Right renal pelvis (tissue), 4 donors: ENCODE measurements around the gene ST6GALNAC4. TPM values are rescaled to one million over a fixed set of nuclear protein-coding genes. Genes with fewer than 3 reads are reported as not detected.

Experiments used
- DNase-seq, 4 donors: peaks; one replicate each; pipeline ENCODE4 v3.0.0-alpha.2; 2013; ENCODE audit warnings: low read depth in 4 of 4, low spot score in 3 of 4, missing footprints in 1 of 4
- polyA plus RNA-seq, 4 donors: library from polyadenylated mRNA; unstranded; fragments of 120-200 nt; gene quantifications; one replicate each; pipeline ENCODE4 v1.2.1, GENCODE V29; 2013; ENCODE audit not compliant: insufficient read length in 4 of 4

ST6GALNAC4 gene, protein sequence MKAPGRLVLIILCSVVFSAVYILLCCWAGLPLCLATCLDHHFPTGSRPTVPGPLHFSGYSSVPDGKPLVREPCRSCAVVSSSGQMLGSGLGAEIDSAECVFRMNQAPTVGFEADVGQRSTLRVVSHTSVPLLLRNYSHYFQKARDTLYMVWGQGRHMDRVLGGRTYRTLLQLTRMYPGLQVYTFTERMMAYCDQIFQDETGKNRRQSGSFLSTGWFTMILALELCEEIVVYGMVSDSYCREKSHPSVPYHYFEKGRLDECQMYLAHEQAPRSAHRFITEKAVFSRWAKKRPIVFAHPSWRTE
- polyA plus RNA-seq: 10 to 100 TPM; 11.3 to 15.6 (median 12.6) TPM

DNA sequence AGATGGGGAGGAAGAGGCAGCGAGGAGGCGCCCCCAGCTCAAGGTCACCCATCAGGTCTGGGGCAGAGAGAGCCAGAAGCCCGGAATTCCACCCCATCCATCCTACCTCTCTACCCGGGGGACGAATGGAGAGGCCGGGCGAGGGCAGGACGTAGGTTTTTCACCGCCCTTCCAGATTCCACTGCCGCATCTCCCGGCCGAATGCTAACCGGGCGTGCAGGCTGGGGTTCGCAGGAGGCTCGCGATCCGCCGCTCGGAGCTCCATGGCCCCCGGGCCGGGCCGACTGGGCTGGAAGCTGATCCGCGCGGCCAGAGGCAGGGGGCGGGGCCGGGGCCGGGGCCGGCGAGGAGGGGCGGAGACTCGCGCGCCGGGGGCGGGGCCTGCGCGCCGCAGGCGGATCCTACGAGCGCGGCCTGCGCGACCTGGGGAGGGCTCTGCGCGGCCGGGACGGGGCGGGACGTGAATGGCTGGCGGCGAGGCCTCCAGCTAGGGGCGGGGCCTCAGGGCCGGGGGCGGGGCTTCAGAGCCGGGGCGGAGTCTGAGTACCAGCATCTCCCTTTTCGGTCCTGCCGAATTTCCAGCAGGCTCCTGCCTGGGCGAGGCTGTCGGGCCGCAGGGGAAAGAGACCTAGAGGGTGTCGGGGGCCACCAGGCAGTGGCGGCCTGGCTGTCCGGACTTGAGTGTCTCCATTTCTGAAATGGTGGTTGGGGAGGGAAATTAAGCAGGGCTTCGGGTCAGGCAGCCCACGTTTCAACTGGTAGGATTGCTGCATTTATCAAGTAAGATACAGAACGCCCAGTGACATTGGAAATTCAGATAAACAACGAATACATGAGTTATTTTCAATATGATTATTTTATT, at the start of gene ST6GALNAC4:
TSS of gene ST6GALNAC4 (minus strand) at position 322 of the 862 bp plus-strand sequence. CDS start 622 bp downstream, outside the sequence.
- DNase-seq: peak in 1 of 4 donors; percentile 77

DNA sequence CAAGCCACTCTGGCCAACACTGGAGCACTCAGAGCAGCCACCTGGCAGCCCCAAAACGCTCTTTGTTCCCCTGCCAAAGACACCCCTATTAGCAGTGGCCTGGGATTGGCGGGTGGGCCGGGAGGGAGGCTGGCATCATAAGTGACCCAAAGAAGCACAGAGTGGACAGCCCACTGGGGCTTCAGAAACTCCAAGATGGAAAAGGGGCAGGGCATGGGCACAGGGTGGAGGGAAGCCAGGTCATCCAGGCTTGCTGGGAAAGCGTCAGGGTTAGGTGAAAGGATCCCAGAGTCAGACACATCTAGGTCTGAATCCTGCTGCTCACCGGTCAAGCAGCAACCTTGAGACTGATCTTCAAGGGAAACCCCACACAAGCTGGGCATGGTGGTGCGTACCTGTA, 49.1 kb upstream of the ST6GALNAC4 start:
- DNase-seq: no peak

DNA sequence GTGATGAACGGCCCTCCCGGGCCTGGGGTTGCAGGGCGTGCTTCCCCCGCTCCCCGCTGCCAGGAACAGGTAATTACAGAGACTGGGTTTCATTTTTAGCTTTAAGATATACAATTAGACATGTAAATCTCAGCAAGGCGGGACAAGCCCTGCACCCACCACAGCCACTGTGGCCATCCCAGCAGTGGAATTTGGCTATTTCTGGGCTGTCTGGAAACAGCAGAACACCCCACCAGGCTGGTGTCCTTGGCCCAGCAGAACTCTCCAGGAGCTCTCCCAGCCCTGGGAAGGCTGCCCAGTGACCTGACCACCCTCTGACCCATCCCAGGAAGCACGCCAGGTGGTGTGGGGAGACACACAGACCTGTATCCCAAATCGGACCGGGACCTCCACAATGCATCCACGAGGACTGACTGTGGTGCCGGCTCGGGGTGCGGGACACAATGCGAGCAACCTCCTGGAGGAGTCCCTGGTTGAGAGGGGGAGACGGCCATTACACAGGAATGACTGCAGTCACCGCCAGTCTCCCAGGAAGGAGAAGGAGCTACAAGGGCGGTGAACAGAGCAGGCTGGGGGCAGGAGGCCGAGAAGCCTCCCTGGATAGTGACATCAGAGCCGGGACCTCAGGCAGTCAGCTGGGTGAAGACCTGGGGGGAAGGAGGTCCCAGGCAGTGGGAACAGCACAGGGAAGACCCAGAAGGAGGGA, 46.7 kb upstream of the ST6GALNAC4 start:
- DNase-seq: no peak

DNA sequence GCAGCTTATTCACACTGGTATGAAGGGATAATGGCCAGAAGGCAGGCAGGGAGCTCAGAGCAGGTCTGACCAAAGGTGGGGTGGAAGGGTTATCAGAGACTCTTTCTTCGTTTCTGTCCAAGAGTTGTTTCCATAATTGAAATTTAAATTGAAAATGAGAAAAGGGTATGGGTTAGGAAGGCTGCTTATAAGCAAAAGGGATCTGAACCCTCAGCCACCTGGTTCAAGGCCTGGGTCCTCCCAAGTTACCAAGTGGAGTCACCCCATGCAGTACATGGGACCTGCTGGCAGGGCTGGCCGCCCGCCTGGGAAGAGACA, 46.2 kb upstream of the ST6GALNAC4 start:
- no peak for DNase-seq

DNA sequence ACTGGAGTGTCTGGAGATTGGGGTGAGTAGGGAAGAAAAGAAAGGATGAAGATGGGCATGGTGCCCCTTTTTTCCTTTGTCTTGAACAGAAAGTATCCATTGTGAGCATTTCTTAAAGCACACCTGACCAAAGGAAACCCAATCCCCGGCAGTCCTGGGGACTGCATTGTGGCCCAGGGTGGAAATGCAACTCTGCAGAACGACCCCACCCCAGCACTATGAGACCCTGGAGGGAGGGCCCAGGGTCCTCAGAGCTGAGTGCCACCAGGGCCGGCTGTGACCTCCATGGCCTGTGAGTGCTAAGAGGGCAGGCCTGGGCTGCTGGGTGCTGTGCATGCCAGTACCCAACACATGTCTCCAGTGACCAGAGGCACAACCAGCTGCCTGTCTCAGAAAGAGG, 45.4 kb upstream of the ST6GALNAC4 start:
- DNase-seq: no peak

DNA sequence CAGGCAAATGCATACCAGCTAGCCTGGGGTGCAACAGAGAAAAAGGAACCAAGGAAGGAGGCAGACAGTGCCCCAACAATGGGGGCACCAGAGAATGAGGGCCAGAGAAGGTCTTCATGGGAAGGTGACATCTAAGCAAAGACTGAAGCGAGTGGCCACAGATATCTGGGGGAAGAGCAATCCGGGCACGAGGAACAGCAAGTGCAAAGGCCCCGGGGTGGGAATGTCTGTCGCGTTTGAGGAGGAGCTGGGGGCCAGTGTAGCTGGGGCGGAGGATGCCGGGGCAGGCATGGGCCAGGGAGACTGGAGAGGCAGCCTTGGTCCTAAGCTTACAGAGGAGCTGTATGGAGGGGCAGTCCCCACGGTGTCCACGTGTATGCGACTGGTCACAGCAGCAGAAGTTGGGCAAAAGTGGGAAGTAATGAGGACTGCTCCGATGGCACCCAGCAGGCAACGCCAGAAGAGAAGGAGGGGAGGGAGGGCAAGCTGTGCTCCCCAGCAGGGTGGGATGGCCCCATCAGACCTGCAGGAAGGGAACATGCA, 44.8 kb upstream of the ST6GALNAC4 start:
- DNase-seq: no peak

DNA sequence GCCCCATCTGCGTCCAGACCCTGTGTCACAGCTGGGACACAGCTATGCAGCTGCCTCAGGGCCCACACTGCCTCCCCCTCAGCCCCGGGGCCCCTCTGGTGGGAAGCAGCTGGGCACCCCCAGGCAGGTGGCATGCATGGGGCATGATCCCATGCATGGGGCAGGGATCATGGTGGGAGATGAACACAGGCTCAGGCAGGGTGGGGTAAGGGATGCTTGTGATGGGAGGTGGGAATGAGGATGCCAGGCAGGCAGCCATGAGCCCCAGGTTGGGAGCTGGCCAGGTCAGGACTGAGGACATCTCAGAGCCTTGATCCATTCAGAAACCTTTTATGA, 44.3 kb upstream of the ST6GALNAC4 start:
- no peak for DNase-seq

DNA sequence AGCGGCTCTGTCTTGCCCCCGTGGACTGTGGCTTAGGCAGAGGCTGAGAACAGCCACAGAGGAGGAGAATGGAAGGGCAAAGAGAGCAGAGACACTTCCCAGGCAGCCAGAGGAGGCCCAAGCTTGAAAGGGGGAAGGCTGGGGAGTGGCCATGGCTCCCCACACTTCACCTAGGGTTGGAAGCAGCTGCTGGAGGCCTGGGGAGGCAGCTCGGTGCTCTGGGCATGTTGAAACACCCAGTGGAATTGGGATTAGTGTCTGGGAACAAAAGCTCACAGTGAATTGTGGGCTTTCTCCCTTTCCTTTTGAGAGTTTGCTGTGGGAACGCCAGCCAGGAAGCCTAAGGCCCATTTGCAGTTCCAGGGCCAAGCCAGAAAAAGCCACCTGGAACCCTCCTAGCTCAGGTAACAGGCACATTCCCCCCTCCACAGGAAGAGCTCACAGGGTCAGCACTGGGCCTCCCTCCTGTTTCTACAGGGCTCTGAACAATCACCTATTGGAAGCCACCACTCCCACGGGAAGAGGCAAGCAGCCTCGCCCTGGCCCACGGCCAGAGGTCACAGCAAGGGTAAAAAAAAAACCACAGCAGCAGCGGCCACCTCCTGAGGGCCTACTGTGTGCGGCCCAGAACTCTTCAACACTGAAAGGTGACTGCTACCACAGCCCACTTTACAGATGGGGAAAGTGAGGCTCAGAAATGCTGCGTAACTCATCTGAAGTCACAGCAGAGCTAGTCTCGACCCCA, 43.7 kb upstream of the ST6GALNAC4 start:
- DNase-seq: no peak

DNA sequence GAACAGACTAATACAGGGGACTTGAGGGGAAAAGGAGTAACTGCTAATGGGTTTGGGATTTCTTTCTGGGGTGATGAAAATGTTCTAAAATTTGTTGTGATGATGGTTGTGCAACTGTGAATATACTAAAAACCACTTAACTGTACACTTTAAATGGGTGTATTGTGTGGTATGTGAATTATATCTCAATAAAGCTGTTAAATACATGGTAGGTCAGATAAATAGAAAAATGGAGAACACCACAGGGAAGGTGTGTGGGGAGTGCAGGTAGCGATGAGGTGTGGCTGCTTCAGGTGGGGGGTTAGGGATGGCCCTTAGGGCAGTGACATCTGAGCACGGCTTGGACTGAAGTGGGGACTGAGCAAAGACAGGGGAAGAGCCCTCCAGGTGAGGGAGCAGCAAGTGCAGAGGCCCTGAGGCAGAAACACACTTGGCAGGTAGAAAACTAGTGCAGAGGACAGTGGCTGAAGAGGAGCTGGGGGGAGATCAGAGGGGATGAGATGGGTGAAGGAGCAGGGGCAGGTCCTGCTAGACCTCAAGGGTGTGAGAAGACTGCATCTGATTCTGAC, 43.1 kb upstream of the ST6GALNAC4 start:
- DNase-seq: no peak

DNA sequence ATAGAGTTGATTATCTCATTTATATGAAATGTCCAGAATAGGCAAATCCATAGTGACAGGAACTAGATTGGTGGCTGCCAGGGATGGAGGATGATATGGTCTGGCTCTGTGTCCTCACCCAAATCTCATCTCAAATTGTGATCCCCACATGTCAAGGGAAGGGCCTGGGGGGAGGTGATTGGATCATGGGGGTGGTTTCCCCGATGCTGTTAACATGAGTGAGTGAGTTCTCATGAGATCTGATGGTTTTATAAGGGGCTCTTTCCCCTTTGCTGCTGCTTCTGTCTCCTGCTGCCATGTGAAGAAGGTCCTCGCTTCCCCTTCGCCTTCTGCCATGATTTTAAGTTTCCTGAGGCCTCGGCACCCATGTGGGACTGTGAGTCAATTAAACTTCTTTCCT, 42.6 kb upstream of the ST6GALNAC4 start:
- DNase-seq: no peak

DNA sequence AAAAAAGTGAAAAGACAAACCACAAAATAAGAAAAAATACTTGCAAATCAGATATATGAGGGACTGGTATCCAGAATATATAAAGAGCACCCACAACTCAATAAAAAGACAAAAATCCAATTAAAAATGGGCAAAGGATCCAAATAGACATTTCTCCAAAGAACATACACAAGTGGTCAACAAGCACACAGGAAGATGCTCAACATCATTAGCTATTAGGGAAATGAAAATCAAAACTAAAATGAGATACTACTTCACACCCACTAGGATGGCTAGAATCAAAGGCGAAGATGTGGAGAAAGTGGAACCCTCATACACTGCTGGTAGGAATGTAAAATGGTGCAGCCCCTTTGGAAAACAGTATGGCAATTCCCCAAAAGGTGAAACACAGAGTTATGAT, 41.9 kb upstream of the ST6GALNAC4 start:
- DNase-seq: no peak

DNA sequence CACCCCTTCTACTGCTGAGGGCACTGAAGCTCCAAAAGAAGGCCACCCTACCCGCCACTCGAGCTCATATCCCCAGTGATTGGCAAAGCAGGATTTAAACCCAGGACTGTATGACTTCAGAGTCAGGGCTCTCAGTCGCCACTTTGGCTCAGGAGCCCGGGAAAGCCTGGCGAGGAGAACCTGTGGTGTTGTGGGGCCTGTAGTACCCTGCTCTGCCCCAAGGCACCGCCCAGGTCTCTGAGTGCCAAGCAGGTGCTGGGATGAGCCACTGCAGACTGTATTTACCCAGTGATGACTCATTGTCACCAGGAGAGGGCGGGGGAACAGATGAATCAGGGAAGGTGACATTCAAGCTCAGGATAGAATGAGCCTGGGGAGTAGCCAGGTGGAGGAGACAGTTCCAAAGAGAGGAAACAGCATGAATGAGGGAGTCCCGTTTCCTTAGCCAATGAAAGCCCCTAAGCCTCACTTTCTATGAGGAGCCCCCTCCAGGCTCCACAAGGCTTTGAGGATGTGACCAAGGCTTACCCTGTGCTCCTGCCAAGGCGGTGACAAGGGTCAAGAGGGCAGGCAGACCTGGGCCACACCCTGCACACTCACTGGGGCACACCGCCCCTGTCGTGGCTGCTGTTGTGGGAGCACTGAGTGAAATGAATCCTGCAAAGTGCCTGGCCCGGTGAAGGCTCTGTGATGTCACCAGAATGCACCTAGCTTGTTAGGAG, 38.6 kb upstream of the ST6GALNAC4 start:
- no peak for DNase-seq

DNA sequence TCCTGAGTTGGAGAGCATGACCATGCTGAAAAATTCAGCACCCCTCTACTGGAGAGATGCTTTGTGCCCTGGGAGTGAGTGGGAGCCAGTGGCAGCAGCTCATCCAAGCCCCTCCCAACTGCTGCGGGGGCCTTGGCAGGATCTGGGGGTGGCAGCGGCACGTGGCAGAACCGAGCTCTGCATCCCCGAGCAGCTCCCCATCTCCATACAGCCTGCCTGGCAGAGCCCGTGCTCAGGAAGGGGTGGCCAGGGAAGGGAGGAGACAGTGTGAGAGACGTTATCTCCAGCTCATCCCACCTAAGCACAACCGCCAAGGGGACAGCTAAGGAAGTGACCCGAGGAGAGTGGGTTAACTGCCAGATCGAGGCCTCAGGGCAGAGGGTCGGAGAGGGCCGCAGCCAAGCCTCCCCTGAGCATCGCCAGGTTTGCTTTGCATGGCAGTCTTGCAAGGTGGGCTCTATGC, 38.0 kb upstream of the ST6GALNAC4 start:
- DNase-seq: no peak

DNA sequence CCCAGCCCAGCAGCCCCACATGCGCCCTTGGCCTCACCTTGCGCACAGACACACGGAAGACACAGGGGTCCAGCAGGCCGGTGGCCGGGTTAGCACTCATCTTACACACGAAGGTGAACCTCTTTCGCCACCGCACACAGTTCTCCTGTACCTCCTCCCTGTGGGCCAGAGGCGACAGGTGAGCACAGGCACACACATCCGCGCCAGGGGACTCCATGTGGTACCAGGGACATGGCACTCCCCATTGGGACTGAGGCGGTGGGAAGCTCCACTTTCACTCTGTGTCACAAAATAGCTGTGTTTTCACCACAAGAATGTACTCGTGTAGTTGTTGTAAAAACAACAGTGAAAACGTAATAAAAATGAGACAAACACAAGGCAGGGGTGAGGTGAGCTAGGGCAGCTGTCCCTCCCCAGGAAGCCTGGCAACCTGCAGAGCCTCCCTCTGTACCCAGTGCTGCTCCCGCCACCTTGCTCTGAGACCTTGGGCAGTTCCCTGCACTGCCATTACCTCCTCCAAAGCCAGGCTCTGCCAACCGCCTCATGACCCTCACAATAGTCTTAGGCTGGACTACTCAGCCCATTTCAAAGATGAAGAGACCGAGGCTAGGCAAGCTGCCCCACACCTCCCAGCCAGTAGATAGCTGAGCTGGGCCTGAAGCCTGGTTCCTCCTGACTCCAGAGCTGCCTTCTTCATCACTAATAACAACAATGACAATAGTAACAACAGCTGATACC, 37.1 kb upstream of the ST6GALNAC4 start:
- no peak for DNase-seq

DNA sequence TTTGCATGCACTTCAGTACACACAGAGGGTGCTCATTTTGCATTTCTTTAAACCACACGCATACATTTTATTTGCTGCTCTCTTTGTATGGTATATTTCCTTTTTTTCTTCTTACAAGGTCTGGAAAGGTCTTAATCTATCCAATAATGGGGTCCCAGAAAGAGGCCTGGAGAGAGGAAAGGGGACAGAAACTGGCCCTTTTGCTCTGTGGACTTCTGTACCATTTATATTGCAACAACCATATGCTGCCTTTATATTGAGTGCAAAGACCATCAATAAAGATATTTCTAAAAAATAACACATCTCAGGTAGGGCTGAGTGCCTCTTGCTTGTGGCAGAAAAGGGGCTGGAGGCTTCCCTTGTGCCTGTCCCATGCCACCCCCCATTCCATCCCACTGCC, 36.3 kb upstream of the ST6GALNAC4 start:
- no peak for DNase-seq

DNA sequence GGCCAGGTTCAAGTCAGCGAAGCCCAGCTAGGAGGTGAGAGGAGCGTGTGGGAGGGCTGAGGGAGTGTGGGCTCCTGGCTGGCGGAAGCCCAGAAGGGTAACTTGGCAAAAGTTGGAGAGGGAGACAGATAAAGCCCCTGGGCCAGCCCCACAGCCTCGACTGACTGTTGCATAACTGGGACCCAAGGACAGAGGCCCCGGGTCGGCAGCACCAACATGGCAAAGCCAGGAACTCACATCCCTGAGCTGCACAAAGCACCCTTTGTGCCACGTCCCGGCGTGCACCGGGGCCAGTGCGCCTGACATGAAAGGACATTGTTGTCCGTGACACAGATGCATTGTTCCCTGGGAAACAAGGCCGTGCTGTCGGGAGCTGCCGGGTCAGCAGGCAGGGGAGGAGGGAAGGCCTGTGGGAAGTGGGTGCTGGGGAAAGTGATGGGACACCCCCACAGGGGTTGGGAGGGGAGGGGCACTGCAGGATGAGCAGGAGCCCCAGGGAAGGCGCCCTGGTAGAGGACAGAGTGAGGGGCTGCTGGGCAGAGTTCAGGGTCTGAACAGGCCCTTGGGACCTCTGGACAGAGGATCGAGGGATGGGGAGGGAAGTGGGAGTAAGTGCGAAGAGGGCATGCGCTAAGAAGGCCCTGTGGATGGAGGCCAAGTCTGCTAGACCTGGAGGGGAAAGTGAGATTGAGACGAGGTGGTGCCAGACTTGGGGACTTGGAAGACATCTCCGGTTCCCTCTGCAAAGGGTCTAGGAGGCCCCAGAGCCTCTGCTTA, 33.9 kb upstream of the ST6GALNAC4 start:
- DNase-seq: no peak

DNA sequence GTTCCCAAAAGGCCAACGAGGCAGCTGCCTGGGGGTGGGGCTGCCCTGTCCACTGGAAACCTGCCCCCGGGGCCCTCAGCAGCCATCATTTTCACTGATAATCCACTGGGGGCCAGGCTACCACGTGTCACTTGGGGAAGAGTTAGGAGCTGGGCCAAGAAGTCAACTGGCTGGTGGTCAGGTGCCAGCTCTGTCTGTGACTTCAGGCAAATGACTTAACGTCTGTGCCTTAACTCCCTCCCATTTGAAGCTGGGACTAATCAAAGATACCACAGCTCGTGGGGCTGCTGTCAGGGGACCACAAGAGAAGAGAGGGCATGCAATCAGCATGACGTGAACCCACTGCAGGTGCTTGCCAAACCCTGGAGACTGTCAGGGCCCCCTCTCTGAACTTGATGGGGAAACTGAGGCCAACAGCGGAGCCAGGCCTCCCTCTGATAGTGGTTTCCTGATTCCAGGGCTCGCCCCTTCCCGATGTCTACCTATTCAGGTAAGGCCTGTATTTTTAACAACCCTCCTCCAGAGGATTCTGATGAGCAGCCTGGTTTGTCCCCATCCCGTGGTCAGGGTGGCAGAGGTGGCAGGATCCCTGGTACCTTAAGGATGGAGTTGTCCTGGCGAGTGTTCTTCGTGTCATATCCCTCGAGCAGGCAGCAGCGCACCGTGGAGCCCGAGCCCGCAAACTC, 33.1 kb upstream of the ST6GALNAC4 start:
- DNase-seq: no peak
